Stimulated activated CD8-positive, alpha-beta memory T cell treated with anti-CD3 and anti-CD28 coated beads, Interleukin-7, amount 100 ng/mL, for 24 hours (primary cell): Measurements from ENCODE around the gene SLC7A6OS.
A peak's percentile ranks its signal among the peaks of the same experiment; 100 is the strongest.

Experiments used
- DNase-seq: peaks from one replicate; pipeline ENCODE4 v3.0.0-alpha.2; 2020; ENCODE audit warnings: low read depth

The SLC7A6OS gene

DNA sequence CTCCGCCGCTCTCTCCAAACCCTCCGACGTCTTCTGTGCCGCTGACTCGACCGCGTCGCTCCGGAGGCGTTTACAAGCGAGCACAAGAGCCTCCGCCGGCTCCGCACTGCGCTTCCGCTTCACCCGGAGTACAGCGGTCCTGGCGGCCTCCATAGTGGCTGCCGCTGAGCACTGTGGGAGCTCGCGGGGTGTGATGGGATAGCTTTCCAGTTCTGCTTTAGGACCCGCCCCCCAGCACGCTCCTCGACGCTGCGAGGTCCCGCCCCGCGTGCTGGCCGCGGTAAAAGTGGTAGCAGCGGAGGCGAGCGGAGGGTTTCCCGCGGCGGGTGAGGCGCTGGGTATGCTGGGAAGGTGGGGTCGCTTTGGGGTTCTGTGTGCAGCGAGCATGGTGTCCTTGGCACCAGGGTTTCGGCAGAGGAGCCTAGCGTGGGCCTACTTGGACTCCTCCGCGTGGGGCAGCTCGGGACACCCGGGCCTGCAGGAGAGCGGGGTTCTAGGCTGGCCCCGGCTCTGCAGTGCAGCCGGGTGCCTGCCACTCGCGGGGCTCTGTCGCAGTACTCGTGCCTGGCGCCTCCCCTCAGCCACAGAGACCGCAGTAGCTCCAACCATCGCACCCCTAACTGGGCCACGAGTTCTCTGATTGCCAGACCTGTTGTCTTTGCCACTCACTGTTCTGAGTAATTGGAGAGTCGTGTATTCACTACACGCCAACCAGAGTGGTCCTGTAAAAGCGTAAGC is at the start of gene SLC7A6OS, which contains the start of gene PRMT7:
SLC7A6OS (minus strand) TSS at position 173 of the 738 bp plus-strand sequence; CDS start at position 153, 20 bp downstream.
PRMT7 (plus strand) TSS at position 246 of the 738 bp plus-strand sequence. CDS start 4,961 bp downstream, outside the sequence.
- peak; percentile 87 for DNase-seq

DNA sequence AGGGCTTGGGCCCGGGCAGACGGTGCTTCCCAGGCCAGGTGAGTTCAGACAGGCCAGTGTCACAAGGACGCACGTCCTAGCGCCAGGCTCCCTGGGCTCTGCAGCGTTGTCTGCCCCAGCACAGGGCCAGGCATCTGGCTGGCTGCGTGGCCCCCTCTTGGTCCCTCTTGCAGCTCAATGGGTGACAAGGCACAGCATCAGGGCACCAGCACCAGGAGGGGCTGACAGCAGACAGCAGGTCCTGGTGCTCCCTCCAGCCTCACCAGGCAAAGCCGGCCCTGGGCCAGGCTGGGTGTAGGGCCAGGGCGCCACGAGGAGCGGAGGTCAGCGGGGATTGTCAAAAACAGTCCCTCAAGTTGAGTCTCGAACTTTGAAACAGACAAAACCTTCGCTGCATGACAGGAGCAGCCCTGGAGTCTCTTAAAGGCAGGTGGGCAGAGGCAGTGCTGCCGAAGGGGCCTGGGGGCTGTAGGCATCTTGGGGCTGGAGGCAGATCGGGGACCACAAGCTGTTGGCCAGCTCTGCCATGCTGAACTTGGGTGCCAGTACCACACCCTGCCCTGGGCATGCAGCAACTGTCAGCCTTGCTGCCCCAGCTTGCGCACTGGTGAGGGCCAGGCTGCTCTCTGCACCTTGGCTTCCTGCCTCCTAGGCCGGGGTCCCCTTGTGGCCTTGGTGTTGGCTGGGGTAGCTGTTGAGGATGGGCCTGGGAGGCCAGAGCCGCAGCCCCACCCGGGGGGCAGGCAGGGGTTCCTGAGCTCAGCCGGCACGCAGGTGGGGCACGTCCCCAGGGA is 48.8 kb upstream of the SLC7A6OS start:
- no peak for DNase-seq

DNA sequence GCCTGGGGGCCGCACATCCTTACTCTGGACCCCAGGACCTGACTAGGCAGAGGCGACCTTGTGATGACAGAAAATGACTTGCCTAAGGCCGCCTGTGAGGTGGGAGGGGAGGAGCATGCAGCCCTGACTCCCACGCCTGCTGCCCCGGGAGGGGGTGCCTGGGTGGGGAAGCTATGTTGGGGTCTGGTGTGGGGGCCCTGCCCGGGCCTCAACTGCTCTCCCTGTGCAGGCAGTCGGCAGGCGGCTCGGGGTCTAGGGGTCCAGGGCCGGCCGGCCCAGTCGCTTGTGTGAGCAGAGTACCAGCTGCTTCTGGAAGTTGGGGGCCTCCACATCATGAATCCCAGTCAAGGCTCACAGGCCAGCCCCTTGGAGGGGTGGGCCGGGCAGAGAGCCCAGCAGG is 48.2 kb upstream of the SLC7A6OS start:
- DNase-seq: no peak

DNA sequence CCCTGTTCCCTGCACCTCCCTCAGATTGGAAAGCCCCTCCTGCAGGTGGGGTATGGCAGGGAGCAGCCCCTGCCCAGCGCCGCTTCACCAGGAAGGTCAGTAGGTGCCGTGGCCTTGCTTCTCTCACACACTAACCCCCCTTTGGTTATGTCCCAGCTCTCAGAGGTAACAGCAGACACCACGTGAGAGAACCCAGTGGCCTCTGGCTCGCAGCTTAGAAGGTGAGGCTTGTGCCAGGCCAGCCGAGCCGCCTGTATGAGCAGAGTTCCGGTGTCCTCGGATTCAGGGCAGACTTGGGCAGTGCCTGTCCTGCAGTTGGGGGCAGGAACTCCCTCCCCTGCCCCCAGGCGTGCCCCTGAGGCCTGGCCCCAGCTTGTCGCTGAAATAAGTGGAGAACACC is 47.2 kb upstream of the SLC7A6OS start:
- DNase-seq: no peak

DNA sequence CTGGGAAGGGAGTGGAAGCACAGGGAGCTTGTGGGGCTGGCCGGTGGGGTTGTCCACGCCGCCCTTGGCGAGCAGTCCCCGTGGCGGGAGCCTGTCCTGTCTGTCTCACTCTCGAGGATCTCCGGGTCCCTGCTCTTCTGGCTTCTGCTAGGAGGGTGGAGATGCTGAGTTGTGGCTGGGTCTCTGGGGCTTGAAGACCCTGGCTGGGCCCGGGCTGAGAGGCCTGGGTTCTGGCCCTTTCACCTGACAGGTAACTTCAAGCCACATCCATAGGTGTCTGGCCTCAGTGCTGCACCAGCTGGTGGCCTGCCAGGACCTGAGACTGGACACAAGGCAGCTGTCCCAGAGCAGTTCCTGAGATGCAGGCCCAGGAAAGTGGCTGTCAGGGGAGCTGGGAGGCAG is 46.8 kb upstream of the SLC7A6OS start:
- DNase-seq: no peak

DNA sequence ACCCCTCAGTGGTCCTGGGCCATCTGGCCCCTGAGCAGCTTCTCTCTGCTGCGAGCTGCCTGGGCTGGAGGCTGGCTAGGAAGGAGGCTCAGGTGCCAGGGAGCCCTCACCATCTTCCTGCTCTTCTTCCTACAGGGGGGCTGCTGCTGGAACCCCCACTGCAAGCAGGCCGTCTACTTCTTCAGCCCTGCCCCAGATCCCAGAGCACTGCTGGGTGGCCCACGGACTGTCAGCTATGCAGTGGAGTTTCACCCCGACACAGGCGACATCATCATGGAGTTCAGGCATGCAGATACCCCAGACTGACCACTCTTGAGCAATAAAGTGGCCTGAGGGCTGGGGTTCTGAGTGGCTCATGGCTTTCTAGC is 46.2 kb upstream of the SLC7A6OS start:
- DNase-seq: no peak

DNA sequence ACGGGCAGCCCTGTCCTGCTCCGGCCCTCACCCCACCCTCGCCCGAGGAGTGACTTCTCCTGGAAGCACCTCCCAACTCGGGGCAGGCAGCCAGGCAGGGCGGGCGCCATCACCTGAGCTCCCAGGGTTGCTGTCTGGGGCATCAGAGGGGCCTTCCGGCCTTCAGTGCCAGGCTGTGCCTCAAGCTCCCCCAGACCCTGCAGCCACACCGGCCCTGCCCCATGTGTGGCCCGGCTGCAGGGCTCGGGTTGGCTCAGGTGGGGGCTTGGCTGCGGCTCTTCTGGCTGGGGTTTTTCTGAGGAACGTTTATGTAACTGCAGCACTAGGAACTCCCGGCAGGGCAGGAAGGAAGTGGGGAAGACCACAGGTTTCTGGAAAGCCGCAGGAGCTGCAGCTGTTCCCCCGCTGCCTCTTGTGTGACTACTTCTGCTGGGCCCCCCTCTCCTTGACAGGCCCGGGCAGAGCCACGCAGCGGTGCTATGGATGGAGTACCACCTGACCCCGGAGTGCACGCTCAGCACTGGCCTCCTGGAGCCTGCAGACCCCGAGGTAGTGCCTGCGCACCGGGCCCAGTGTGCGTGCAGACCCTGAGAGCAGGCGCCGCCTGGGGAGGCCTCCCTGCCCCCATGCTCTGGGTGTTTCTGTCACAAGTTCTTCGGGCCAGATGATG is 45.6 kb upstream of the SLC7A6OS start:
- DNase-seq: peak; percentile 43

DNA sequence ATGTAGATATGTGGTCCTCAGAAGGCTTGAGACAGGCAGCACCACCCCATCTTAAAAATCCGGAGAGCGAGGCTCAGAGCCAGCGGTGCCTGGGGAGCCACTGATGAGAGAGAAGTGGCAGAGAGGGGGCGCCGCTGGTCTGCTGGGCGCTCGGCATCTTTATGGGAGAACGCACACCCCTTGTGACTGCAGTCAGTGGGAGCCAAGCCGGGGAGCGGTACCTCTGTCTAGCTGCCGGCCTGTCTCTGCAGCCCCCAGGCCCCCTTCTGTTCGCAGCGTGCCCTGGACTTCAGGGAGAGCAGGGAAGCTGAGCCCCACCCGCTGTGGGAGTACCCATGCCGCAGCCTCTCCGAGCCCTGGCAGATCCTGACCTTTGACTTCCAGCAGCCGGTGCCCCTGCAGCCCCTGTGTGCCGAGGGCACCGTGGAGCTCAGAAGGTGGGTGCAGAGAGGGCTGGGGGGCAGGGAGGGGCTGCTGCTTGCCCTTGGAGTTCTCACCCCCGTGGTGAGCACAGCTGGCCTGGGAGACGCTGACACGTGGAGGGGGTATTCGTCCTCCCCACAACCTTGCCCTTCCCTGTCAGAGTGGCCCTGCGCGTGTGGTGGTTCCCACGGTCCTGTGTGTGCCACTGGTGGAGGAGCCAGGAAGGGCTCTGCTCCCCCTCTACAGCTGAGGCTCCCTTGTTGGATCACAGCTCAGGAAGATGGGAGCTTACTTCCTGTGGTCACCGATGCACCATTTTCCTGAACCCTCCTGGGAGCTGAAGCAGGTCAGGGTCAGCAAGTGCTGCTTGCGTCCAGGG is 44.9 kb upstream of the SLC7A6OS start:
- DNase-seq: no peak

DNA sequence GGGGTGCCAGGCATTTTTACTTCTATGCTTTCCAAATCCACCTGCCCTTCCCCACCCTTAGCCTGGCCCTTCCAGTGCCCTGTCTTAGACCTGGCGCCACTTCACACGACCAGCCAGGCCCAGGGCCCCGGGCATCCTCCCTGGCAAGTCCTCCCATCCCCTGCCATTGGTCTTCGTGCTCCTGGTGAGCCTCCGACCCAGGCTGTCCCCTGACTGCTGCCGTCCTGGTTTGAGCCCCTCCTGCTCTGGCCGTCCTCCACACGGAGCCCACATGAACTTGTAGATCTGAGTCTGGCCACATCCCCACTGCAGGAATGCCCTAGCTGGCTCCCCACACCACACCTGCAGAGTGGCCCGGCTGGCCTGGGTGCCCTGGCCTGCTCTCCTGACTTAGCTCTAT is 44.1 kb upstream of the SLC7A6OS start:
- DNase-seq: no peak

DNA sequence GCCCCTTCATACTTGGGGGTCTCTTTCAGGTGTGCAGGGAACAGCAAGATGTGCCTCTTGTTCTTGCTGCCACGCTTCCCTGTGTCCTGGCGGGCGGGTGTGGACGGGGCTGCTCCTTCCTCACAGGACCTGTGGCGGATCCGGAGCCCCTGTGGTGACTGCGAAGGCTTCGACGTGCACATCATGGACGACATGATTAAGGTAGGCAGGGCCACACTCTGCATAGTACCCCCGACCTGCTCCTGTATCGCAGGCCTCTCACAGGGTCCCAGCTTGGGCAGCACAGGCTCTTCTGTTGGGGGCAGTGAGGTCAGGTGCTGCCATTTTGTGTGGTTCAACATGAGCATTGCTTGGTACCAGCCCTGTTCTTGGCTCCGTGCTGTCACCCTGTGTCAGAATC is 42.6 kb upstream of the SLC7A6OS start:
- no peak for DNase-seq

DNA sequence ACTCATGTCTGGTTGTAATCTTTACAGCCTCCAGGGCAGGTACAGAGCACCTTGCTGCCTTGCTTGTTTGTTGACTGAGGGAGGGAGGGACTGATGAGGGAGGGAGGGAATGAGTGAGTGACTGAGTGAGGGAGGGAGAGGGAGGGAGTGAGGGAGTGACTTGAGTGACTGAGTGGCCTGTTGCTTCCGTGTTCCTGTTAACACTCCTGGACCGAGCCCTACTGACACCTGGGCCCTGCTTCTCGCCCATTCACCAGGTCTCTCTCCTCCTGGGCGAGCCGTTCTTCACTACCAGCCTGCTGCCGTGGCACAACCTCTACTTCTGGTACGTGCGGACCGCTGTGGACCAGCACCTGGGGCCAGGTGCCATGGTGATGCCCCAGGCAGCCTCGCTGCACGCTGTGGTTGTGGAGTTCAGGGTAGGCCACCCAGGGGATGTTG is 41.3 kb upstream of the SLC7A6OS start:
- DNase-seq: no peak

DNA sequence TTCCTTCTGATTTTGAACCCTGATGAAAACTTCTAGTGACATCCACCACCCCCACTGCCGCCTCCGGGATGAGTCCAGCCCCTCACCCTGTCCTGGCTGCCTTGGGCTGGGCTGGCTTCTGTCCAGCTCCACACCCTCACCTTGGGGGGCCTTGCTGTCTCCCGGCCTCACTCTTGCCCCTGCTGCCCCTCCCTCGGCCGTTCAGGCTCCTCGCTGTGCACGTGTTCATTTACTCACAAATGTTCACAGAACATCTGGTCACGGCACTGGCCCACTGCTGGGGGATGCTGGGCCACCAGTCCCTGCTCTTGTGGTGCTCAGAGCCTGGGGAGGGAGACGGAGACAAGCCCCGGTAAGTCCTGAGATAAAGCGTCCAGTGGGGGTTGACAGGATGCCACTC is 40.7 kb upstream of the SLC7A6OS start:
- no peak for DNase-seq

DNA sequence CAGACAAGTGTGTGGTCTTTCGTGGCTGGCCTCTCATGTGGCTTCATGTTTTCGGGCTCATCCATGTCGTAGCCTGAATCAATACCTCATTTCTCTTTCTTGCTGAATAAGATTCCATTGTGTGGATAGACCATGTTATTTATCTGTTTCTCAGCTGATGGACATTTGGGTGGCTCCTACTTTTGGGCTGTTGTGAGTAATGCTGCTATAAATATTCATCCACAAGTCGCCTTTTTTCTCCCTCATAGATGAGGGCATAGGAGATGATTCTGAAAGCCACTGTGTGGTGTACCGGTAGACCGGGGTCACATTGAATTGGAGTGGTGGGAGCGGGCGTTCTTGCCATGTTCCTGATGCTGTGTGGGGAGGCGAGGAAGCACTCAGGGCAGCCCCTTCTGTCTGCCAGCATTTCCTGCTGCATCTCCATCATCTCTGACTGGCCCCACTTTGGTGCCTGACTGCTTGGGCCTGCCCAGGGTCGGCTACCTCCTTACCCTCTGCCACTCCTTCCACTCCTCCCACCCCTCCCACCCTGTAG is 40.1 kb upstream of the SLC7A6OS start:
- DNase-seq: no peak

DNA sequence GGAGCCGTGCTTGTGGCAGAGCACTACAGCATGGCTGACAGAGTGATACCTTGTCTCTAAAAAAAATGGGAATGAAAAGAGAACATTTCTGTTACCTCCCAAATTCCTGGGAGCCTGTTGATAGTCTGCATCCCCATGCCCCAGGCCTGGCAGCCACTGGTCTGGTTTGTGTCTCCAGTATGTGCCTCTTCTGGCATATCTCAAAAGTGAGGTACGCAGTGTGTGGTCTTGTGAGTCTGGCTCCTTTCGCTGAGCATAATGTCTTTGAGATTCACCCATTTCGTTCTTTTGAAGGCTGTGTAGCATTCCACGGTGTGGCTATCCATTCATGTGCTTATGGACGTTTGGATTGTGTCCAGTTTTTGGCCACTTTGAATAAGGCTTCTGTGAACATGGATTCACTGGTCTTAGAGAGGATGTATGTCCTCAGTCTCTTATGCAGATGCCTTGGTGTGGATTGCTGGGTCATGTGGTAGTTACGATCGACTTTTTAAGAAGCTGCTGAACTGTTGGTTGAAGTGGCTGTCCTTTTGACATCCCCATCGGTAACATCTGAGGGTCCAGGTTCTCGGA is 39.2 kb upstream of the SLC7A6OS start:
- no peak for DNase-seq

DNA sequence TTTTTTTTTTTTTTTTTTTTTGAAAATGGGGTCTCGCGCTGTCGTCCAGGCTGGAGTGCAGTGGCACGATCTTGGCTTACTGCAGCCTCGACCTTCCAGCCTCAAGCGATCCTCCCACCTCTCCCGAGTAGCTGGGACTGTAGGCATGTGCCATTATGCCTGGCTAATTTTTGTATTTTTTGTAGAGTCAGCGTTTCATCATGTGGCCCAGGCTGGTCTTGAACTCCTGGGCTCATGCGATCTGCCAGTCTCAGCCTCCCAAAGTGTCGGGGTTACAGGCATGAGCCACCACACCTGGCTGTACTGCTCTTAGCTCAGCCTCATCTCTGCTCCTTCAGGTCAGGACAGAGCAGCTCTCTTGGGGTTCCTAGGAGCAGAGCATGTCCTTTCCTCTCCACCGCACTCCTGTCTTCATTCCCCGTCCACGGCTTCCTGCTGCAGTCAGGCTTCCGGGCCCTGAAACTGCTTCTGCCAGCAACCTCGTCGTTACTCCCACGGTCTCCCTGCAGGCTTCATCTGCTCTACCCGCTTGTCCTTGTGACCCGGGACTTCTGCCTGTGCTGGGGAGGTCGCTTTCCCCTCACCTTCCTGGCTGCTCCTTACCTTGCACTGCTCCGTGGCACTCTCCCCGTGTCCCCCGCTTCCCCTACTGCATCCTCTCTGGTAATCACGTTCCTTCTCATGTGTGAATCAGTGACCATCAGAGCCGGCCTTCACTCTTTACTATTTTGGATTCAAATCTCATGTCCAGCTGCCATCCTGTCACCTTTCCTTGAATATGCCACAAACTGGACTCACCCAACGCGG is 38.1 kb upstream of the SLC7A6OS start:
- no peak for DNase-seq

DNA sequence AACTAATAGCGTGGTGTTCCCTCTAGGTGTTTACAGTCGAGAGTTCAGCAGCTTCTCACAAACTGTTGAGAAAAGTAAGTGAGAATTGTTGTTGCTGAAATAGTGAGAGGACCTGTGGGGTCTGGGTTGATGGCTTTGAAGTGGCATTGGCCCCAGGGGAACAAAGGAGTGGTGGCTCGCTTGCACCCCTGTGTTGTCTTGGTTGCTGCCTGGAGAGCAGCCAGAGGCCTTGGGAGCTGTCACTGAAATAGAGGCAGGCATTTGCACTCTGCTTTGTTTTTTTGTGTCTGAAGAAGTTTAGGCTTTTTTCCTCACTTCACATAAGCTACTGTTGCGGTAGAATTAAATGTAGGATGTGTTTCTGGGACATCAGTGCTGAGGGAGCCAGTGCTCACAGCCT is 36.9 kb upstream of the SLC7A6OS start:
- no peak for DNase-seq

DNA sequence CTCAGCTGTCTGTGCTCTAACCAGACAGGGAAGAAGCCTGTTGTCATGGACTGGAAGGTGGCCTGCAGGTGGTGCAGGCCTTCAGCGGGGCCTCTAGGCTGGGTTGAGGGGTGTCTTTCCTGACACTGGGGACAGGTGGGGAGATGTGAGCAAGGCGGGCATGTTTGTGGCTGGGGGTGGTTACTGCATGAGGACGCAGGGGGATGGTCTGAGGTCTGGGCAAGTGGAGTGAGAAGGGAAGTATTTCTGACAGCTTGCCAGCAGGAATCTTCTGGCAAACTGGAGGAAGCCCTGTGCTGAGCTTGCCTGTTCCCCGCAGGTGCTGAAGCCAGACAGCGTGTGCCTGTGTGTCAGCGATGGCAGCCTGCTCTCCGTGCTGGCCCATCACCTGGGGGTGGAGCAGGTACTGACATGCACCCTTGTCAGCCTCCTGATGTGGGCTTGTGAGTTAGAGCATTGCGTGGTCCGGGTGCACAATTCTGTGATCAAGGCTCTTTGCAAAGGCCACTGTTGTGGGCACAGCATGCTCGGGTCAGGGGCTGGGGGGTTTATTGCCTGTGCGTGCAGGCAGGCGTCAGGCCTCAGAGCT is 36.2 kb upstream of the SLC7A6OS start:
- no peak for DNase-seq

DNA sequence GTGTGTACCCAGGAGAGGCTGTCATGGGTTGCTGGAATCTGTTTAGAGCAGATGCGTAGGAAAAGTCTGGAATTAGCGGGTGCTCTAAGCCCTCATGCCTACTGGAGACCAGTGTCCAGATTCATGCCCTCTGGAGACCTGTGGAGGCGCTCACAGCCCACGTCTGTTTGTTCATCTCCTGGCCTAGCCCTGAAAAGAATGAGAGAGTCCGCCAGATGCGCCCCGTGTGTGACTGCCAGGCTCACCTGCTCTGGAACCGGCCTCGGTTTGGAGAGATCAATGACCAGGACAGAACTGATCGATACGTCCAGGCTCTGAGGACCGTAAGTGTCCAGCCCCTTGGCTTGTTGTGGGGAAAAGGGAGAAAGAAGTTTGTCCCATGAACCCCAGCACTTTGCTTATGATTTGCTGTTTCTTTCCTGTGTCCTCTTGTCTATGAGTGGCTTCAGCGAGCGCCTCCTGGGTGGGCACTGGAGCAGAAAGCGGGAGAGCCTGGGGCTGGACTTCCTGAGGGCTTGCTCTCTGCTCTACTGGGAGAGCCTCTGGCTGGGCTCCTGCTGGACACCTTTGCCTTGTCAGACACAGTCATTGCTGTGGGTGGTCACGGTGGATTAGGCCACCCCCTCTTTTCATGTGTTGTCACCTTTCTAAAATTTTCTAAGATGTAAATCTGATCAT is 35.4 kb upstream of the SLC7A6OS start:
- DNase-seq: no peak

DNA sequence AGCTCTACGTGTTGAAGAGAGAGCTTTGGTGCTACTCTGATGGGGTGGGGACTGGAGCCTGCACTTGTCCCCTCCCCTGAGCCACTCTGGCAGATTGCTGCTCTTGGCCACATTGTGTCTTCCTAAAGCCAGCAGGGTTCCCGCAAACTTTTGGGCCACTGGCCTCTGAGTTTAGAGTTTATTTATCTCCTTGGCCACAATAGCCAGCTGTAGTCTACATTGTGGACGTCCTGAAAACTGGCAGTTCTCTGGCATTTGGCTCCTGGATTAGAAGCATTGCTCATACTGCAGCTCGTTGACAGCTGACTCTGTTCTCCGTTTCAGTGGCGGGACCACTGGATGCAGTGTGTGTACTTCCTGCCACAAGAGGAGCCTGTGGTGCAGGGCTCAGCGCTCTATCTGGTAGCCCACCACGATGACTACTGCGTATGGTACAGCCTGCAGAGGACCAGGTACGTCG is 34.6 kb upstream of the SLC7A6OS start:
- no peak for DNase-seq
